Esophagus mucosa (tissue), 1 donor: ENCODE measurements around the gene PCDHGA7. TPM values are rescaled to one million over a fixed set of nuclear protein-coding genes. Genes with fewer than 3 reads are reported as not detected.
"Not testable (repeated sequence)": the region's sequence is repeated elsewhere in the genome, so short reads cannot be mapped to it uniquely, and the experiment has no call there.

ENCODE experiments used
- ATAC-seq: fragments of 200-7000 bp; cut with Tn5 transposase; one replicate; pipeline ENCODE4 v1.9.1; 2020
- total RNA-seq: library from RNA; stranded (reverse); gene quantifications from one replicate; pipeline ENCODE4 v1.2.4, GENCODE V29; 2023
- donor health status: DM: yes; HTN: yes; CAD: no.

The PCDHGA7 gene
- total RNA-seq, 1 donor from 2014 or later: 1.6 TPM

DNA sequence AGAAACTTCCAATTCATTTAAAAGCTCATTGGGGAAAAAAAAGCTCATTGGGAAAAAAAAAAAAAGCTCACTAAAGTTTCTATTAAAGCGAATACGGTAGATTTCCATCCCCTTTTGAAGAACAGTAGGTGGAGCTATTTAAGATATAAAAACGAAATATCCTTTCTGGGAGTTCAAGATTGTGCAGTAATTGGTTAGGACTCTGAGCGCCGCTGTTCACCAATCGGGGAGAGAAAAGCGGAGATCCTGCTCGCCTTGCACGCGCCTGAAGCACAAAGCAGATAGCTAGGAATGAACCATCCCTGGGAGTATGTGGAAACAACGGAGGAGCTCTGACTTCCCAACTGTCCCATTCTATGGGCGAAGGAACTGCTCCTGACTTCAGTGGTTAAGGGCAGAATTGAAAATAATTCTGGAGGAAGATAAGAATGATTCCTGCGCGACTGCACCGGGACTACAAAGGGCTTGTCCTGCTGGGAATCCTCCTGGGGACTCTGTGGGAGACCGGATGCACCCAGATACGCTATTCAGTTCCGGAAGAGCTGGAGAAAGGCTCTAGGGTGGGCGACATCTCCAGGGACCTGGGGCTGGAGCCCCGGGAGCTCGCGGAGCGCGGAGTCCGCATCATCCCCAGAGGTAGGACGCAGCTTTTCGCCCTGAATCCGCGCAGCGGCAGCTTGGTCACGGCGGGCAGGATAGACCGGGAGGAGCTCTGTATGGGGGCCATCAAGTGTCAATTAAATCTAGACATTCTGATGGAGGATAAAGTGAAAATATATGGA is 48.0 kb downstream of the PCDHGA7 start, which contains the start of gene PCDHGA12:
Gene PCDHGA12, plus strand, starts transcription at position 176 of the 782 bp plus-strand sequence. Its CDS starts 253 bp downstream, at position 429.
- no peak for ATAC-seq

DNA sequence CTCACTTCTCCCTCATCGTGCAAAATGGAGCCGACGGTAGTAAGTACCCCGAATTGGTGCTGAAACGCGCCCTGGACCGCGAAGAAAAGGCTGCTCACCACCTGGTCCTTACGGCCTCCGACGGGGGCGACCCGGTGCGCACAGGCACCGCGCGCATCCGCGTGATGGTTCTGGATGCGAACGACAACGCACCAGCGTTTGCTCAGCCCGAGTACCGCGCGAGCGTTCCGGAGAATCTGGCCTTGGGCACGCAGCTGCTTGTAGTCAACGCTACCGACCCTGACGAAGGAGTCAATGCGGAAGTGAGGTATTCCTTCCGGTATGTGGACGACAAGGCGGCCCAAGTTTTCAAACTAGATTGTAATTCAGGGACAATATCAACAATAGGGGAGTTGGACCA is 48.7 kb downstream of the PCDHGA7 start:
- no peak for ATAC-seq

DNA sequence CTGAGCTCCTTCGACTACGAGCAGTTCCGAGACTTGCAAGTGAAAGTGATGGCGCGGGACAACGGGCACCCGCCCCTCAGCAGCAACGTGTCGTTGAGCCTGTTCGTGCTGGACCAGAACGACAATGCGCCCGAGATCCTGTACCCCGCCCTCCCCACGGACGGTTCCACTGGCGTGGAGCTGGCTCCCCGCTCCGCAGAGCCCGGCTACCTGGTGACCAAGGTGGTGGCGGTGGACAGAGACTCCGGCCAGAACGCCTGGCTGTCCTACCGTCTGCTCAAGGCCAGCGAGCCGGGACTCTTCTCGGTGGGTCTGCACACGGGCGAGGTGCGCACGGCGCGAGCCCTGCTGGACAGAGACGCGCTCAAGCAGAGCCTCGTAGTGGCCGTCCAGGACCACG is 49.8 kb downstream of the PCDHGA7 start:
- not testable (repeated sequence) for ATAC-seq

DNA sequence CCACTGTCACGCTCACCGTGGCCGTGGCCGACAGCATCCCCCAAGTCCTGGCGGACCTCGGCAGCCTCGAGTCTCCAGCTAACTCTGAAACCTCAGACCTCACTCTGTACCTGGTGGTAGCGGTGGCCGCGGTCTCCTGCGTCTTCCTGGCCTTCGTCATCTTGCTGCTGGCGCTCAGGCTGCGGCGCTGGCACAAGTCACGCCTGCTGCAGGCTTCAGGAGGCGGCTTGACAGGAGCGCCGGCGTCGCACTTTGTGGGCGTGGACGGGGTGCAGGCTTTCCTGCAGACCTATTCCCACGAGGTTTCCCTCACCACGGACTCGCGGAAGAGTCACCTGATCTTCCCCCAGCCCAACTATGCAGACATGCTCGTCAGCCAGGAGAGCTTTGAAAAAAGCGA is 50.2 kb downstream of the PCDHGA7 start:
- ATAC-seq: not testable (repeated sequence)

DNA sequence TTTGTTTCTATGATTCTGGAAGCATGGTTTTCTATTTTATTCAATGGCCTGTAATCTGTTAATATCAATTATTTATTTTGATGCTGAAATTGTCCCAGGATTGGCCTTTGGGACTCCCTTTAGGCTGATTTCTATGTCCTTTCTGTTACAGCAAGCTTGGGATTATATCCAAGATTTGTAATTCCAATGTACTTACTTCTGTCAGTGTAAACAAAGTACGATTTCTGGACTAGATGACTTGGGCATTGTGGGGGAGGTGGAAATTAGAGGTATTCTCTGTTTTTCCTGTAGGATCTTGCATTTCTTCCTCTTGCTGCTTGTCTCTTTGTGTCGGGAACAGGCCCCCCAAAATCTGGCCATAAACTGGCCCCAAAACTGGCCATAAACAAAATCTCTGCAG is 51.5 kb downstream of the PCDHGA7 start:
- ATAC-seq: no peak

Other genes with a start within 250 kb of the PCDHGA7 start
- 0.40 TPM for gene PCDHB5, start 247.5 kb upstream of the PCDHGA7 start, total RNA-seq
- gene PCDHB6, start 232.7 kb upstream of the PCDHGA7 start, total RNA-seq: 0.16 TPM
- gene PCDHB7, start 210.1 kb upstream of the PCDHGA7 start, total RNA-seq: 0.20 TPM
- gene PCDHB8, start 205.0 kb upstream of the PCDHGA7 start, total RNA-seq: 0.40 TPM
- 0.48 TPM for gene PCDHB16, start 200.4 kb upstream of the PCDHGA7 start, total RNA-seq
- gene PCDHB9, start 195.6 kb upstream of the PCDHGA7 start, total RNA-seq: 0.48 TPM
- gene PCDHB10, start 190.4 kb upstream of the PCDHGA7 start, total RNA-seq: 0.80 TPM
- gene PCDHB11, start 183.1 kb upstream of the PCDHGA7 start, total RNA-seq: 0.44 TPM
- gene PCDHB12, start 174.0 kb upstream of the PCDHGA7 start, total RNA-seq: 0.72 TPM
- 3.4 TPM for gene PCDHB13, start 168.8 kb upstream of the PCDHGA7 start, total RNA-seq
- gene PCDHB14, start 159.4 kb upstream of the PCDHGA7 start, total RNA-seq: 2.0 TPM
- 0.44 TPM for gene PCDHB15, start 137.3 kb upstream of the PCDHGA7 start, total RNA-seq
- gene SLC25A2, start 78.7 kb upstream of the PCDHGA7 start, total RNA-seq: 0.24 TPM
- gene TAF7, start 62.0 kb upstream of the PCDHGA7 start, total RNA-seq: 35.1 TPM
- 0.40 TPM for gene PCDHGA1, start 52.2 kb upstream of the PCDHGA7 start, total RNA-seq
- 0.68 TPM for gene PCDHGA2, start 44.0 kb upstream of the PCDHGA7 start, total RNA-seq
- gene PCDHGA3, start 38.9 kb upstream of the PCDHGA7 start, total RNA-seq: 0.76 TPM
- gene PCDHGB1, start 32.6 kb upstream of the PCDHGA7 start, total RNA-seq: 0.92 TPM
- 0.48 TPM for gene PCDHGA4, start 27.7 kb upstream of the PCDHGA7 start, total RNA-seq
- 1.2 TPM for gene PCDHGB2, start 22.7 kb upstream of the PCDHGA7 start, total RNA-seq
- 0.72 TPM for gene PCDHGA5, start 18.6 kb upstream of the PCDHGA7 start, total RNA-seq
- 0.76 TPM for gene PCDHGB3, start 12.5 kb upstream of the PCDHGA7 start, total RNA-seq
- gene PCDHGA6, start 8.9 kb upstream of the PCDHGA7 start, total RNA-seq: 1.2 TPM
- 2.8 TPM for gene PCDHGB4, start 5.0 kb downstream of the PCDHGA7 start, total RNA-seq
- gene PCDHGA8, start 9.9 kb downstream of the PCDHGA7 start, total RNA-seq: 0.64 TPM
- gene PCDHGB5, start 15.2 kb downstream of the PCDHGA7 start, total RNA-seq: 5.8 TPM
- gene PCDHGA9, start 20.0 kb downstream of the PCDHGA7 start, total RNA-seq: 3.1 TPM
- 3.0 TPM for gene PCDHGB6, start 25.3 kb downstream of the PCDHGA7 start, total RNA-seq
- gene PCDHGA10, start 30.2 kb downstream of the PCDHGA7 start, total RNA-seq: 5.3 TPM
- 3.3 TPM for gene PCDHGB7, start 34.9 kb downstream of the PCDHGA7 start, total RNA-seq
- gene PCDHGA11, start 38.3 kb downstream of the PCDHGA7 start, total RNA-seq: 1.9 TPM
- gene PCDHGA12, start 47.8 kb downstream of the PCDHGA7 start, total RNA-seq: 1.5 TPM
- gene PCDHGC3, start 93.2 kb downstream of the PCDHGA7 start, total RNA-seq: 38.8 TPM
- gene PCDHGC4, start 102.3 kb downstream of the PCDHGA7 start, total RNA-seq: 1.1 TPM
- gene PCDHGC5, start 106.3 kb downstream of the PCDHGA7 start, total RNA-seq: 1.0 TPM
- 108 TPM for gene DIAPH1, start 236.3 kb downstream of the PCDHGA7 start, total RNA-seq